Right renal pelvis (tissue), 4 donors: ENCODE results near the gene SEL1L. TPM values are rescaled to one million over a fixed set of nuclear protein-coding genes. Genes with fewer than 3 reads are reported as not detected.
A peak's percentile ranks its signal among the peaks of the same experiment; 100 is the strongest.
"Not testable (repeated sequence)": the region's sequence is repeated elsewhere in the genome, so short reads cannot be mapped to it uniquely, and the experiment has no call there.

ENCODE experiments used
- DNase-seq, 4 donors: peaks; one replicate each; pipeline ENCODE4 v3.0.0-alpha.2; 2013; ENCODE audit warnings: low read depth in 4 of 4, low spot score in 3 of 4, missing footprints in 1 of 4
- polyA plus RNA-seq, 4 donors: library from polyadenylated mRNA; unstranded; fragments of 120-200 nt; gene quantifications; one replicate each; pipeline ENCODE4 v1.2.1, GENCODE V29; 2013; ENCODE audit not compliant: insufficient read length in 4 of 4

The SEL1L gene
- polyA plus RNA-seq, 4 donors, result 70.2 to 92.0 (median 89.2) TPM

DNA sequence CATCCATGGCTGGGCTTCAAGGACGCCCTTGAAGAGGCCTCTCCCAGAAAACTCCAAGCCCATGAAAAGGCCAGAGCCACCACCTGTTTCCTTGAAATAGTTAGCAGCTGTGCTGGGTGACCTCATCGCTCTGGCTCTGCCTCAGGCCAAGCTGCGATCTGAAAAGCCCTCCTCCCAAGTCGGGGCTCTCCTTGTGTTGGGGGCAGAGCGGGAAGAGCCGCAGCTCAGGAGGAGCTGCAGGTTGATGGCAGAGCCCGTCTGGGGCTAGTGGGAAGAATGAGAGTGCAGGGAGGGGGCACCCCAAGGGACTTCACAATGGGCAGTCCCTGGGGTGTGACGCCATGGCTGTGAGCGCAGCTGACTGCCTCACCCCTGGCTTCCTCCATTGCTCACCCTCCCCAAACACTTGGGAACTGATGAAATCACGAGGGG lies 83.5 kb downstream of the SEL1L start:
- DNase-seq, result no peak

DNA sequence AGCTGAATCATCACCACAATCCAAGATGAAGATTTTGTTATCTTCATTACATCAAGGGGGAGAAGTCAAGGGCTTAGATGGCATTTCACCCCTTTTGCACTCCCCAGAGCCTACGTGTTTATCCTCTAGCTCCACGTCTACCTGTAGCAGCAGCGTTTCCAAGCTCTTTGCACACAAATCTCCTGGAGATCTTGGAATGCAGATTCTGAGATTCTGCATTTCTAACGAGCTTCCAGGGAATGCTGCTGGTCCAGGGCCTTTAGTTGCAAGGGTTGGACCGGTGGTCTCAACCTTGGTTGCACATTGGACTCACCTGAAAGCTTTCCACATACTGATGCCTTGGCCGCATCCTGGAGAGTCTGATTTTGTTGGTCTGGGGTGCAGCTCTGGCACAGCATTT lies 84.1 kb downstream of the SEL1L start:
- DNase-seq, result no peak

DNA sequence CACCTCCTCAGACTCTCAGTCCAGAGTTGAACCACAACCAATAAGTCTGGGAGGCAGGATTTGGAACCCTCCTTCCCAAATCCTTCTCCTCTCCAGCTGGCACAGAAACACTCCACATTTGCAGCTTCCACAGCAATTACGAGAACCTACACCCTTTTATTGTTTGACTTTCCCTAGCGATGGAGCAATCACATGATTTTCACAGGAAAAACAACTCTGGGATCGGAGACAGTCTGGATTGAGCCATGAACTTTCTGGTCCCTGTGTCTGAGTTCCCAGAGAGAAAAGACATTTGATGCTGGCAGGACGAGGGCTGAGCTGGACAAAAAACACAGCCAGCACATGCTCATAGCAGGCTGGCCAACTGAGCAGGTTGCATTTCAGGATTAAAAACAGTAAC lies 84.5 kb downstream of the SEL1L start:
- DNase-seq, result no peak

DNA sequence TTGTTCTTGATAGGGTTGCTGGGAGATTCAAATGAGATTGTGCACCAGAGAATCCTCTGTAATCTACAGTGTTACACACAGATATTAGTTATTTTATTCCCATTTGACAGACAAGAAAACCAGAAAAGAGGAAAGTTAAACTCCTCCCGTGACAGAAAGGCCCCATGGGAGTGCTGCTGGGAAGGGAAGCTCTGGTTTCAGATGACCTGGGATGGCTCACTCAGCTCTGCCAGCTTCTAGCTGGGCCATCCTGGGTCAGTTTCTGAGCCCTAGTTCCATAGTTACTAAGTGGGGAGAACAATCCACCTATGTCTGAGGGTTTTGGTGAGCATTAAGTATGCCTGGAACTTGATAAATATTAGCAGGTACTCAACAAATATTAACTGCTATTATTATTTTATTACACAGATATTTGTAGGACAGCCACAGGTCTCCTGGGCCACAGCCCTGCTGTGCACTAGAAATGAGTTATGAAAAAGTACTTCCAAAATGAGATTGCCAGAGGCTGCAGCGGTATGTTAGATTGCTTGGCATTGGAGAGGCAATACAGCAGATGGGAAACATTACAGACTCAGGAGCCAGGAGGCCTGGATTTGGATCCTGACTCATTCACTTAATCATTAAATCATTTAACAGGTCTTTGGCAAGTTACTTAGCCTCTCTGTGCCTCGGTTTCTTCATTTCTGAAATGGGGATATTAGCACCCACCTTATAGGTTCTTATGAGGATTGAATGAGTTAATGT lies 86.5 kb downstream of the SEL1L start:
- DNase-seq, result no peak

DNA sequence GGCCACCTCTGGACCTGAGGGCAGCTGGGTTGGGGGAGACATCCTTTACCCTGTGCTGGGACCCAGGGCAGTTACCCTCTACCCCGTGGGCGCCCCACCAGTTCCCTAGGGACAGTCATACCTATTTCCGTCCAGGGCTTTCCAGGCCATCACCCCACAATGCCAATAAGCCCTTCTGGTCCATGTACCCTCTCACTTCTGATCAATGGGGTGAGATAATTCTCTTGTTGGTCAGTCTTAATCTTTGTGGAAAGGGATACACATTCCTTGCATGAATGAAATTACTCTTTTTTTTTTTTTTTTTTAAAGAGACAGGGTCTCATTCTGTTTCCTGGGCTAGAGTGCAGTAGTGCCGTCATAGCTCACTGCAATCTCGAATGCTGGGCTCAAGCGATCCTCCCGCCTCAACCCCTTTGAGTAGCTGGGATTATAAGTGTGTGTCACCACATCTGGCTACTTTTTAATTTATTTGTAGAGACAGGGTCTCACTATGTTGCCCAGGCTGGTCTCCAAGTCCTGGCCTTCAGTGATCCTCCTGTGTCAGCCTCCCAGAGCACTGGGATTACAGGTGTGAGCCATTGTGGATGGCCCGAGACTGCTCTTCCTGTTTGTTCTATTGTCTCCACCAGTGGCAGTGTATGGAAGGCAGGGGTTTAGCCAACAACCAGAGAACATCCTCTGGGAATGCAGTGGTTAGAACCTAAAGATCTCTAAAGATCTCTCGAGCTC lies 87.2 kb downstream of the SEL1L start:
- no peak for DNase-seq

DNA sequence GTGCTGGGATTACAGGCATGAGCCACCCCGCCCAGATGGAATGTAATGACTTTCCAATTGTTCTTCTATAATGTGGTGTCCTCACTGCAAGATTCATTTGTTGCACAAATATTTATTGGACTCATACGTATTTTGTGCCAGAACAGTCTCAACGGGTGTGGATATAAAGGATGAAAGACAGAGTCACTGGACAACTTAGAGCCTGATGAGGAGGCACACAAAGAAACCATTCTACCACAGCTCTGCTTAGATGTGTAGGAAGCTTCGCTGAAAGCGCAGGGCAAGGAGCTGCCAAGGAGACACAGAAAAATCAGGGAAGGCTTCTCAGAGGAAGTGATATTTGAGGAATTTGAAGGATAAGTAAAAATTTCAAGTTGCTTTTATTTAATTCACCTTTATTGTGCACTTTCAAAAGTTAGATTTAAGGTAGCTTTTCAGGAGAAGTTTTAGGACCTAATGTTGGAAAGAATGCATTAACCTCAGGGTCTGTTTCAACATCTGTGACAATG lies 92.0 kb downstream of the SEL1L start:
- DNase-seq, result no peak

DNA sequence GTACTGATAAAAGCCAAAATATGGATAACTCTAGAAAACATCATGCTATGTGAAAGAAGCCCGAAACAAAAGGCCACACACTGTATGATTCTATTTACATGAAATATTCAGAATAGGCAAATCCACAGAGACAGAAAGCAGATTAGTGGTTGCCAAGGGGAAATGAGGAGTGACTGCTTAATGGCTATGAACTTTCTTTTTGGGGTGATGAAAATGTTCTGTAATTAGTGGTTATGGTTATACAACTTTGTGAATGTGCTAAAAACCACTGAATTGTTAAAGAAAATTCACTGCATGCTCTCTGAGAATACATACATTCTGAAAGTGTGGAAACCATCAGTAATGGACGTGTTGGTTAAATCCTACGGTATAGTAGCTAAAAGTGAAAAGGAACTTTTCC lies 93.6 kb downstream of the SEL1L start:
- no peak for DNase-seq

DNA sequence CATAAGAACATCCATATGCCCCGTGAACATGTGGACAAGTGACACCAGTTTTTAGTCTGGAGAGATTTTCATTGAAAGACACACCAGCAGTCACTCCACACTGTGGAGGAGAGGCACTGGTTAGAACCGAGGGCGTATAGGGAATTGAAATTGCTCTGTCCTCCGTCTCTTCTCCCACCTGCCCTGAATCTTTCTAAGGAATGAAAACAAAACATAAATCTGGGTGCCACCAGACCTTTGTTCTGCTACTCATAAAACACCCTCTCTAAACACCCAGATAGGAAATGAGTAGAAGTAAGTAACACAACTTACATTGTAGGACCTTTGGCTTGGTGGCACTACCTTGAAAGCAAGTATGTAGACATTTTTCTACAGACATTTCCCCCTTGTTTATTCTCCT lies 96.4 kb downstream of the SEL1L start:
- no peak for DNase-seq

DNA sequence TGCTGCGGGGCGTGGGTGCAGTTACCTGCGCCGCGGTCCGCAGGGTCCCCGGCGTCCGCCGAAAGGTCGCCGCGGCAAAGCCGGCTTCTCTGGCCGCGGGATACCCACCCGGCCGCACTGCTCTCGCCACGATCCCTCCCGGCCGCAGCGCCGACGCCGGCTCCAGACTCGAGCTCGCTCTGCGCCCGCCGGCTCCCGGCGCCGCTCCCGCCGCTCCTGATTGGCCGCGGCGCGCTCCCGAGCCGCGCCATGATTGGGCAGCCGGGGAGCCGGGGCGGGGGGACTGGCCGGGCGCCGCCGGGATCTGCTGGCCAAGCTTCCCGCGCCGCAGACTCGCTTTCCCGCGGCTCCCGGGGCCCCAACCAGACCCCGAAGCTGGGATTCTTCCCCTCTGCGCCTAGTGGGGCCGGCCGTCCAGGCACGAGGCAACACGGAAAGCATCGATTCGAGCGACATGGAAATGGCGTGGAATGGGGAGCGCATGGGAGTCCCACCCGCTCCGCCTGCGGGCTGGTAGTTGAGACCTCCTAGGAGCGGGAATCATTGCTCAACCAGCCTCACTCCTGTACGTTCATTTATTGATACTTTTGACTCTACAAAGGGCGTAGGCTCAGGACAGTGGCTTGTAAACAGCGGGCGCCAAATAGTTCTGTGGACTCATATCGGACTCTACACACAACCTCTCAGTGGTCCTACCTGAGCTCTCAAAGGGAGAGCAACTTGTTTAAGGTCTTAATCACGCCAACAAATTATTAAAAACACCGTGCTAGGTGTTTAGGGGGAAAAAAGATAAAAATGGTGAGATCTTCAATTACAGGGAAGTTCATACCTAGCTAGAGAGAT lies 97.1 kb downstream of the SEL1L start:
- DNase-seq, result peak; percentile 51 to 78 (median 72)

DNA sequence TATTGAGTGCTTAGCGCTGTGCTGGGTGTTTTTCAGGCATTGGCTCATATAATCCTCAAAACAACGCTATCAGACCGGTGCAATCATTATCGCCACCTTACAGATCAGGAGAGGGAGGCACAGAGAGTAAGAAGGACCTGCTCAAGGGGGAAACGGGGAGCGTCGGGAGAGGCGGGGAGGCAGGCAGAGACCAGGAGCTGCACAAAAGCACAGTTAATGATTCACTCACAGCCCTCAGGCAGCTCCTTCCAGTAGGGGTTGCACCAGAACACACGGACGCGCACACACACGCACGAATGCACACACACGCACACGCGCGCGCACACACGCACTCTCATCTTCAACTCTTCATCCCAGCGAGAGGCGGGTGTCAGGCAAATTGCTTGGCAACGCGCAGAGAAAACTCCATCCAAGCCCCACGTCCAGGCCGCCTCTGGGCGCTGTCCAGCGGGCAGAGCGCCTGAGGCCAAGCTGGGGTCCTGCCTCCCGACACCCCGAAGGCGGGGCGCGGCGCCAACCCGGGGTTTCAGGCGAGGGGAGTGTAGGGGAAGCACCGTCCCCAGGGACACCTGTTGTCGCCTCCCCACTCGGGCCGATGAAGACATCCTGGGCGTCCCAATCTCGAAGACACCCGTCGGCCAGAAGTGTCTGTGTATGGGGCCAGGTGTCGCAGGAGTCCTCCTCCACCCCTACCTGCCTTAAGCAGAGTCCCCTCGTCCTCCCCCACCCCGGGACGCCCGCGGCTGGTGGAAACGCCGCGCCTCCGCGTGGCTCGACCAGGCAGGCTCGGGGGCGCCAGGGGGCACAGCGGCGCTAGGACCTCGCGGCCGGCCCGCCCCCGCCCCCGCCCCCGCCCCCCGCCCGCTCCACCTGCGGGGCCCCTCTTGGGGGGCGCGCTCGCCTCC lies 98.0 kb downstream of the SEL1L start:
- DNase-seq, result peak in 3 of 4 donors; percentile 46 to 61 (median 52)

DNA sequence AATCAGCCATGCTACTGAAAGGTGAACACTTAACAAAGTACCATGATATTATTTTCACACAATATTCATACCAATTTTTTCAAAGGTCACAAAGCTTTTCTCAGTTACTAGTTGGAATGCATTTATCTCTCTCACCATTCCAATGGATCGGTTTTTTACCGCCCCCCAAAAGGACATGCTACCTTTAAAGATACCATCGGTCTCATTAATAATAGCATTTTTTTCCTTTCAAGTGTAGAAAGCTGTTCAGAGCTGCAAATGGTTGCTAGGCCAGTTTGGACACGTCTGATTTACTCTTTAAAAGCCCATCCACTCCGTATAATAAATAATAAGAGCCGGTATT lies 98.6 kb downstream of the SEL1L start:
- DNase-seq, result no peak

DNA sequence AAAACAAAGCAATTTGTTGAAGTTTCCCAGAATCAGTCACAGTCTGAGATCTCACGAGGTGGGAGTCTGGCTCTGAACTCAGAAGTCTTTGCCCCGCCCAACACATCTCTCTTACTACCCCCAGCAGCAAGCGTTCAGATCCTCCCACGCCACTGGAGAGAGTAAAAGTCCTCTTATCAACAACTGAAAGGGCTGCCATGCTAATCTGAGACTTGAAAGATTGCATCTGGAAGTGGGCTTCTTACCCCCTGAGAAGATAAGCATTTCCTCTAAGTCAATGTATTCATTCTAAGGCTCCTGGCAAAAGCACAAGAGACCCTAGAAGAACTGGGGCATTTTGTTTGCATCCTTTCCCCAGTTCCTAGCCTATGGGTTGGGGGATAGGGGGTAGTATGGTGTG lies 99.4 kb downstream of the SEL1L start:
- DNase-seq, result no peak

DNA sequence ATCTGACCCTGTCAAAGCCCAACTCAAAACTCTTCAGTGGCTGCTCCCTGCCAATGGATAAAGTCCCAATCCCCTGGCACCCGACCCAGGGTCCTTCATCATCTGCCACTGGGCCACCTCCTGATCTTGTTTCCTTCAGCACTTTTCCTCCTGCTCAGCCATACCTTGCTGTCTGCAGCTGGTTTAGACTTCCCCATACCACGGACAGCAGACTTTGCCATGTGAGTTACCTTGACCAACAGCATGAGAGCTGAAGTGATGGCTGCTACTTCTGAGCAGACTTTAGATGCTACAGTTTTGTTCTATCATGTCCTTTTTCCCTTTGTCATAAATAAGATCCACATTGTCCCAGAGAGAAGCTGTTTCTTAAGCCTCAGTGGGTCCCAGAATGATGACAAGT lies 100.3 kb downstream of the SEL1L start:
- DNase-seq, result no peak

DNA sequence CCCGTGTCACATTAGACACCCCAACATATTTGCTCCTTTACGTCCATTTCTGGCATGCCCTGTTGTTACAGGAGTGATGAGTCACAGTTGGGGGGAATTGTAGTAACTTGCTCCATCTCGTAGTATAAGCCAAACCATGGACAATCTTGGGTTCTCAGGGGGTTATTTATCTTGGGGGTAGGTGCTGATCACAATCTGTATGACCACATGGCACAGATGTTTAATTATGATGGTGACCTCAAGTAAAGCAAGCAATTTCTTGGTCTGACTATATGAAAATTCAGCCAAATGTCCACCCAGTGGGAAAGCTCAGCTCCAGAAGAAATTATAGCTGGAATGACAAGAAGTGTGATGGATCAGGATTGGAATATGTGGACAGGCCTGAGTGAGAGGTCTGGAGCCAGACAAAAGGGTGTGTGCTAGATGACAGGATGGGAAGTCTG lies 101.4 kb downstream of the SEL1L start:
- no peak for DNase-seq

DNA sequence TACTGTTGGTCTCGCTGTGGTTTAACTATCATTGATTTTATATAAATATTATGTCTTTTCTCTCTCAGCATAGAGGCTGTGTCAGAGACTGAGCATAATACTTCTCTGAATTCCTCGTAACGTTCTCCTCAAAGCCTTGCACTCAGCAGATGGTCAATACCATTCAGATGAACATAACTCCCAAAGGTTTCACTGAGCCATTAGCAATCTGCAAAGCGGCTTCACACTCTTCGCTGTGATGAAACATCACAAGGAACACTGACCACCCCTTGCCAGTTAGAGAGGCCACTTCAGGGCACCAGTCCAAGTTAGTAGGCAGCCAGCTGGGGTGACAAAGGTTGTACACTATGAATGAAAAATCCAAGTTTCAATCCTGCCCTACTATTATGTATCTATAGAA lies 103.4 kb downstream of the SEL1L start:
- no peak for DNase-seq

DNA sequence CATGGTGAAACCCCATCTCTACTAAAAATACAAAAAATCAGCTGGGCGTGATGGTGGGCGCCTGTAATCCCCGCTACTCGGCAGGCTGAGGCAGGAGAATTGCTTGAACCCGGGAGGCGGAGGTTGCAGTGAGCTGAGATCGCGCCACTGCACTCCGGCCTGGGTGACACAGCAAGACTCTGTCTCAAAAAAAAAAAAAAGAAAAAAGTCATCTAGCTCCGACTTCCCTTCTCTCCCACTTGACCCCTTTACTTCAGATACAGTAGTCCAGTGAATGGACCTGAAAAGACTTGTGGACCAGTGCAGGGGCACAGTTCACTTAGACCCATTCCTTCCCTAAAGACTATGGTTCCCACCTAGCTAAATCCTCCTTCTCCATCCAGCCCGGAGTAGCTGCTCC lies 103.9 kb downstream of the SEL1L start:
- DNase-seq, result not testable (repeated sequence)

DNA sequence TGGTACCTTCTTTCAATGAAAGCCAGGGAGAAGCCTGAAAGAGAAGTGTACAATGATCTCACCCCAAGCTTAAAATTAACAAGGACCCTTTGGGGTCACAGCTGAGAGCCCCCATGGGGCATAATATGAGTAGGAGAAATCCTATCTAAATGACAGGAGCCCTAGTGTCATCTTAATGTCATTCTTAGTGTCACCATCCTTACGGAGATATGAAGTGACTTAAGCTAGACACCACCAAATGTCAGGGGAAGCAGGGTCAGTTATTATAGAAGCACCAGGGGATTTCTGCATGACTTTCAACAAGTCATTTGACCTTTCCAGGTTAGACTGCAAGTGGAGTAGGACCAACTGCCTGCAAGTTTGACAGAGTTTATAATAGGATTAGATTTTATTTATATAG lies 104.6 kb downstream of the SEL1L start:
- no peak for DNase-seq

DNA sequence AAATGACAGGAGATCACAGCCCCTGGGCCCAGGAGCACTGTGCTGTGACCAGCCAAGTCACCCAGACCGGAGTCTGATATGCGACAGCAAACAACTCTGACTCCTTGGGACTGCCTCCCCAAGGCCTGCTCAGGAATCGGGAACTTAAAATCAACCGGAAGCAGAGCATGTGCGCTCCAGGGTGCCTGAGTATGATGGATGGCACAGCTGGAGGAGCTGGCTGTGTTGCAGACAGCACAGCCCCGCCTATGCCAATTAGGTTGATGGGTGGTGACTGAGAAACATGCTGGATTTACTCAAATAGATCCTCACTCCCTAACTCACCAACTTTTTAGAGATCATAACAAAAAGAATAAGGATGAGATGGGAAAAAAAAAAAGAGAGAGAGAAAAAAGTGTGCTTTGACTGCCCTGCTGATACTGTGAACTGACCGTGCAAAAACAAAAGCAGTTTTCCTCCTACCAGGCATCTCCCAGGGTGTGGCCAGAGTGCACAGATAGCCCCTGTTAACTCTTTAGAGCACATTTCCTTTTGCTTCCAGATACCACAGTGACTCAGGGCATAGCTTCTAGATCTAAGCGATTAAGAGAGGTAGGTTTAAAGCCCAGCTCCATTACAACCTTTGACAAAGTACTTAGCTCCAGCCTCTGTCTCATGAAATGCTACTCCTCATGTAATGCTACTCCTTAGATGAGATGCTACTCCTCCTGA lies 106.2 kb downstream of the SEL1L start:
- no peak for DNase-seq

DNA sequence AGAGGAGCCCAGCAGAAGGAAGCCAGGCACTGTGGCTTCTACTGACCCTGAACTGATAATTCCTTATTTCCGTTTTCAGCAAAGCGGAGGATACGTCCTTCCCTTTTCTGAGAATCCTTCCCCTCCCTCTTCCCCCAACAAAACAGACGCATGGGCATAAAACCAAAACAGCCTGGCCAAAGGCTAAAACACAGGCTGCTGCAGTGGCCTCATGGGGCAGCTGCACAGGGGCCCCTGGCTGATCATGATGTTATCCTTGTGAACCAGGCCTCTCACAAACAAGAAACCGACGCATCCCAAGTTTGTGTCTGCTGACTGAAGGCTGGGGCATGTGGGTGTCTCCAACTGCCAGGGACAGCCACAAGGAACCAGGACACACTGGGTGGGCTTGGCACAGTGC lies 110.1 kb downstream of the SEL1L start:
- no peak for DNase-seq
